Kidney (tissue), 14 donors: ENCODE results near the gene ZNRF3. TPM values are rescaled to one million over a fixed set of nuclear protein-coding genes. Genes with fewer than 3 reads are reported as not detected.

Experiments used
- DNase-seq, 5 donors: peaks; one replicate each; pipeline ENCODE4 v3.0.0-alpha.2; 2013 to 2020
- FAIRE-seq: peaks from 2 replicates; lab custom pipeline; 2012; peaks lifted over from hg19 to GRCh38; lab: Jason Lieb, UNC
- H3K27ac ChIP-seq, 2 donors: one replicate each; pipeline ENCODE4 v1.7.0; 2013; ENCODE audit warnings: low read depth in 2 of 2, low read length in 2 of 2, inconsistent platforms in 1 of 2
- H3K27me3 ChIP-seq: one replicate; pipeline ENCODE4 v1.7.1; 2013; ENCODE audit warnings: low read length, inconsistent platforms; ENCODE audit not compliant: control insufficient read depth, insufficient read depth
- H3K36me3 ChIP-seq, 3 donors: one replicate each; pipeline versions ENCODE4 v1.7.0 to v1.7.1; 2013; ENCODE audit warnings: low read length in 3 of 3, control low read depth in 1 of 3, inconsistent platforms in 1 of 3; ENCODE audit not compliant: insufficient read depth in 3 of 3, control insufficient read depth in 2 of 3
- H3K4me1 ChIP-seq, 3 donors: one replicate each; pipeline versions ENCODE4 v1.7.0 to v1.7.1; 2013; ENCODE audit warnings: low read length in 3 of 3, inconsistent platforms in 1 of 3, low read depth in 1 of 3; ENCODE audit not compliant: control insufficient read depth in 2 of 3, insufficient read depth in 2 of 3
- H3K4me3 ChIP-seq, 3 donors: one replicate each; pipeline versions ENCODE4 v1.7.0 to v1.8.1; 2013; ENCODE audit warnings: low read length in 3 of 3, control low read depth in 1 of 3, inconsistent platforms in 1 of 3
- H3K9ac ChIP-seq, 3 donors: one replicate each; pipeline versions ENCODE4 v1.7.0 to v1.7.1; 2013; ENCODE audit warnings: low read length in 3 of 3, control low read depth in 1 of 3, inconsistent platforms in 1 of 3
- H3K9me3 ChIP-seq, 3 donors: one replicate each; pipeline versions ENCODE4 v1.7.0 to v1.7.1; 2013; ENCODE audit warnings: low read length in 3 of 3, control low read depth in 1 of 3, inconsistent platforms in 1 of 3; ENCODE audit not compliant: control insufficient read depth in 2 of 3, insufficient read depth in 1 of 3
- CTCF ChIP-seq: IDR thresholded peaks from 3 replicates; pipeline ENCODE4 v1.5.1; 2012; ENCODE audit warnings: mild to moderate bottlenecking, moderate library complexity, borderline replicate concordance; ENCODE audit not compliant: insufficient read depth; ENCODE audit errors: extremely low read depth
- intact Hi-C: fragments of 100-400 bp; cut with DNase I; formaldehyde crosslinking; loops from one replicate; pipeline ENCODE4 v1.11.1; 2022
- polyA plus RNA-seq: library from polyadenylated mRNA; stranded (reverse); fragments of 350-450 nt; fragmentation: Illumina TruSeq; extraction: RNeasy Lipid Tissue Mini Kit (QIAGEN cat#74804); gene quantifications from one replicate; pipeline ENCODE4 v1.2.3, GENCODE V29; 2014; ENCODE audit warnings: low read depth, low replicate concordance; ENCODE audit not compliant: insufficient read depth
- total RNA-seq: library from RNA; stranded (reverse); fragmentation: NEBNext Ultra II Directional; extraction: Animal tissue kit (Norgen Biotek cat#: 25700); gene quantifications from one replicate; pipeline ENCODE4 v1.2.1, GENCODE V29; 2021
- donor health status: control.
- donor health status: control.
- donor health status: control.
- donor health status: control.
- donor health status: control.
- donor health status: DM: yes; HTN: yes; CAD: no.
- donor health status: Normal renal cell carcinoma (clear cell type).

Gene ZNRF3
- total and polyA plus RNA-seq, 2 donors from 2014 or later = 6.8 to 24.4 TPM

GRCh38 chr22:28939932-28940331 lies 56.6 kb downstream of the ZNRF3 start:
- Histone ChIP-seq H3K4me1 (peaks cover 4 to 31% (median 5%) of the 10 kb centered on the region in 3 donors), H3K27ac (peak overlapping the region; percentile 9 to 62), H3K9ac (peak overlapping the region in 1 of 3 donors; percentile 44), H3K9me3 (no peaks in the 10 kb centered on the region), H3K27me3 (no peaks in the 10 kb centered on the region), H3K36me3 (no peaks in the 10 kb centered on the region), H3K4me3 (no peak overlapping the region)
- DNase-seq (no peak), FAIRE-seq (no peak)
- intact Hi-C loops = no loop called here
- no peak for TF ChIP-seq CTCF

- TF ChIP-seq CTCF = no peak
- no peaks in the 10 kb centered on the region for H3K36me3 ChIP-seq
- H3K9me3 ChIP-seq = no peaks in the 10 kb centered on the region
- H3K27me3 ChIP-seq = no peaks in the 10 kb centered on the region
- no peak for FAIRE-seq
- intact Hi-C loops = no loop called here
- H3K27ac ChIP-seq = peak overlapping the region in 1 of 2 donors; percentile 62
- no peak overlapping the region for H3K4me3 ChIP-seq
- peak overlapping the region in 1 of 3 donors; percentile 44 for H3K9ac ChIP-seq
- peaks cover 0 to 31% (median 4%) of the 10 kb centered on the region in 3 donors for H3K4me1 ChIP-seq
- DNase-seq = peak in 1 of 5 donors; percentile 17
Measured at GRCh38 chr22:28940441-28940840, 57.1 kb downstream of the ZNRF3 start.

GRCh38 chr22:28942333-28942732 lies 59.0 kb downstream of the ZNRF3 start:
- no peak for TF ChIP-seq CTCF

More at GRCh38 chr22:28942333-28942732, 59.0 kb downstream of the ZNRF3 start:
- no peak for FAIRE-seq
- peak in 1 of 5 donors; percentile 17 for DNase-seq
- H3K9me3 ChIP-seq = peaks cover 0 to 8% (median 4%) of the 10 kb centered on the region in 3 donors
- peak overlapping the region in 1 of 2 donors; percentile 4 for H3K27ac ChIP-seq
- H3K36me3 ChIP-seq = no peaks in the 10 kb centered on the region
- H3K9ac ChIP-seq = no peak overlapping the region
- no peak overlapping the region for H3K4me3 ChIP-seq
- H3K4me1 ChIP-seq = peaks cover 0 to 31% (median 4%) of the 10 kb centered on the region in 3 donors
- H3K27me3 ChIP-seq = no peaks in the 10 kb centered on the region
- intact Hi-C loops = no loop called here
